ENCODE data around the gene CFAP70. TPM values are rescaled to one million over a fixed set of nuclear protein-coding genes. Genes with fewer than 3 reads are reported as not detected.
A peak's percentile ranks its signal among the peaks of the same experiment; 100 is the strongest.

The CFAP70 gene
- total and polyA plus RNA-seq, 8 donors = 1.3 to 28.8 (median 3.0) TPM

- no peak overlapping the region for H3K4me3 ChIP-seq
- no peaks in the 10 kb centered on the region for H3K4me1 ChIP-seq
- no peak for TF ChIP-seq CTCF (IDR thresholded peaks at IDR 0.05)
- H3K9me3 ChIP-seq = no peaks in the 10 kb centered on the region
- no peak overlapping the region for H3K27ac ChIP-seq
- DNase-seq (no peak), ATAC-seq (no peak), FAIRE-seq (no peak)
- H3K36me3 ChIP-seq = no peaks in the 10 kb centered on the region
- intact Hi-C loops (cut with DNase I) = no loop called here
- no peaks in the 10 kb centered on the region for H3K27me3 ChIP-seq
Measured at GRCh38 chr10:73225518-73225917, 133.1 kb downstream of the CFAP70 start.

GRCh38 chr10:73220989-73221388 lies 137.7 kb downstream of the CFAP70 start:
- H3K4me3 ChIP-seq = no peak overlapping the region
- no peak for ATAC-seq
- no peak for TF ChIP-seq CTCF (IDR thresholded peaks at IDR 0.05)
- DNase-seq = no peak
- no peaks in the 10 kb centered on the region for H3K27me3 ChIP-seq
- FAIRE-seq = no peak
- no peaks in the 10 kb centered on the region for H3K4me1 ChIP-seq
- H3K9me3 ChIP-seq = no peaks in the 10 kb centered on the region
- H3K36me3 ChIP-seq = peaks cover 0 to 12% (median 6%) of the 10 kb centered on the region in 3 donors
- intact Hi-C loops (cut with DNase I) = no loop called here
- no peak overlapping the region for H3K27ac ChIP-seq
- WGBS, 2 donors = 96 to 97% methylated on average over 1 of the region's 1 CpG

GRCh38 chr10:73219384-73219783 lies 139.3 kb downstream of the CFAP70 start:
- H3K27ac ChIP-seq = no peak overlapping the region
- H3K9me3 ChIP-seq = no peaks in the 10 kb centered on the region
- H3K4me3 ChIP-seq = no peak overlapping the region
- H3K36me3 ChIP-seq = peaks cover 0 to 12% (median 6%) of the 10 kb centered on the region in 3 donors
- no peaks in the 10 kb centered on the region for H3K4me1 ChIP-seq
- ATAC-seq = no peak
- no peak for TF ChIP-seq CTCF (IDR thresholded peaks at IDR 0.05)
- FAIRE-seq = no peak
- DNase-seq = no peak
- intact Hi-C loops (cut with DNase I) = no loop called here
- no peaks in the 10 kb centered on the region for H3K27me3 ChIP-seq

GRCh38 chr10:73218431-73219191 lies 140.1 kb downstream of the CFAP70 start:
- intact Hi-C loops (cut with DNase I) = no loop called here
- no peak for FAIRE-seq
- peak in 1 of 4 donors; percentile 9 for TF ChIP-seq CTCF (IDR thresholded peaks at IDR 0.05)
- ATAC-seq = no peak
- Histone ChIP-seq H3K27me3 (no peaks in the 10 kb centered on the region), H3K36me3 (peaks cover 0 to 12% (median 6%) of the 10 kb centered on the region in 3 donors), H3K27ac (no peak overlapping the region), H3K4me1 (no peaks in the 10 kb centered on the region), H3K4me3 (no peak overlapping the region), H3K9me3 (no peaks in the 10 kb centered on the region)
- no peak for DNase-seq
- 93 to 95% methylated on average over 2 of the region's 2 CpGs for WGBS, 2 donors

- WGBS, 2 donors = 94 to 97% methylated on average over 2 of the region's 2 CpGs
Measured at GRCh38 chr10:73217628-73218027, 141.0 kb downstream of the CFAP70 start.

More at GRCh38 chr10:73217628-73218027, 141.0 kb downstream of the CFAP70 start:
- no peaks in the 10 kb centered on the region for H3K4me1 ChIP-seq
- ATAC-seq (no peak), FAIRE-seq (no peak), DNase-seq (no peak)
- H3K27me3 ChIP-seq = no peaks in the 10 kb centered on the region
- no peak overlapping the region for H3K4me3 ChIP-seq
- no peak for TF ChIP-seq CTCF (IDR thresholded peaks at IDR 0.05)
- intact Hi-C loops (cut with DNase I) = no loop called here
- peaks cover 0 to 12% (median 6%) of the 10 kb centered on the region in 3 donors for H3K36me3 ChIP-seq
- H3K27ac ChIP-seq = no peak overlapping the region
- H3K9me3 ChIP-seq = no peaks in the 10 kb centered on the region

All from pancreas (tissue), 10 donors.